Measurements from ENCODE around the gene CCDC142. TPM values are rescaled to one million over a fixed set of nuclear protein-coding genes. Genes with fewer than 3 reads are reported as not detected.

The CCDC142 gene
- polyA plus RNA-seq, 1 donor from 2014 or later: 21.6 TPM

DNA sequence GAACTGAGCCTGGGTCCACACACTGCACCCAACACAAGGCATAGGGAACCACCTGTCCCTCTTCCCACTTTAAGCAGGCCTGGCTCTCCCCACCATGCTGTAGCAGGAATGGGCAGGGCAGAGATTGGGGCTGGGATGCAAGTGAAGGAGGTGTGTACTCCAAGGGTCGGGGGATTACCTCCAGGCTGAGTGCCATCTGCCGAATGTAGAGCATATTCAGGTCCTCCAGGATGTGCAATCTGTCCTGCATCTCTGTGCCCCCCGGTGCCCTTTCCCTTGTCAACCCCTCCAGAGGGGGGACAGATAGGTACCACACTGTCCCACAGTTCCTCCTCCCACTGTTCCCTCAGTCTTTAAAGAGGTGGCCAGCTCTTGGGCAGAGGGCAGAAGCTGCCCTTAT is 43.4 kb downstream of the CCDC142 start:
- Histone ChIP-seq H3K27me3 (ENCODE audit: insufficient read depth, low read depth, low read length) (peaks cover 29% of the 10 kb centered on the region), H3K4me3 (ENCODE audit: low read length) (peak overlapping the region; percentile 57), H3K79me2 (replicated peaks; ENCODE audit: insufficient read depth, low read length) (no peaks in the 10 kb centered on the region), H3K27ac (ENCODE audit: low read length) (no peak overlapping the region), H3K9me2 (ENCODE audit: insufficient read depth, low read length) (no peaks in the 10 kb centered on the region), H3K36me3 (ENCODE audit: insufficient read depth, low read length) (no peaks in the 10 kb centered on the region), H4K20me1 (ENCODE audit: insufficient read depth) (no peaks in the 10 kb centered on the region), H2AFZ (ENCODE audit: low read depth, low read length) (no peak overlapping the region), H3F3A (ENCODE audit: insufficient read depth, low read length, poor library complexity, severe bottlenecking) (no peaks in the 10 kb centered on the region), H3K4me2 (ENCODE audit: low read length) (no peak overlapping the region), H3K9ac (ENCODE audit: low read length) (peak overlapping the region; percentile 45), H3K9me3 (ENCODE audit: low read length) (no peaks in the 10 kb centered on the region)
- TF ChIP-seq, protein P1, sequence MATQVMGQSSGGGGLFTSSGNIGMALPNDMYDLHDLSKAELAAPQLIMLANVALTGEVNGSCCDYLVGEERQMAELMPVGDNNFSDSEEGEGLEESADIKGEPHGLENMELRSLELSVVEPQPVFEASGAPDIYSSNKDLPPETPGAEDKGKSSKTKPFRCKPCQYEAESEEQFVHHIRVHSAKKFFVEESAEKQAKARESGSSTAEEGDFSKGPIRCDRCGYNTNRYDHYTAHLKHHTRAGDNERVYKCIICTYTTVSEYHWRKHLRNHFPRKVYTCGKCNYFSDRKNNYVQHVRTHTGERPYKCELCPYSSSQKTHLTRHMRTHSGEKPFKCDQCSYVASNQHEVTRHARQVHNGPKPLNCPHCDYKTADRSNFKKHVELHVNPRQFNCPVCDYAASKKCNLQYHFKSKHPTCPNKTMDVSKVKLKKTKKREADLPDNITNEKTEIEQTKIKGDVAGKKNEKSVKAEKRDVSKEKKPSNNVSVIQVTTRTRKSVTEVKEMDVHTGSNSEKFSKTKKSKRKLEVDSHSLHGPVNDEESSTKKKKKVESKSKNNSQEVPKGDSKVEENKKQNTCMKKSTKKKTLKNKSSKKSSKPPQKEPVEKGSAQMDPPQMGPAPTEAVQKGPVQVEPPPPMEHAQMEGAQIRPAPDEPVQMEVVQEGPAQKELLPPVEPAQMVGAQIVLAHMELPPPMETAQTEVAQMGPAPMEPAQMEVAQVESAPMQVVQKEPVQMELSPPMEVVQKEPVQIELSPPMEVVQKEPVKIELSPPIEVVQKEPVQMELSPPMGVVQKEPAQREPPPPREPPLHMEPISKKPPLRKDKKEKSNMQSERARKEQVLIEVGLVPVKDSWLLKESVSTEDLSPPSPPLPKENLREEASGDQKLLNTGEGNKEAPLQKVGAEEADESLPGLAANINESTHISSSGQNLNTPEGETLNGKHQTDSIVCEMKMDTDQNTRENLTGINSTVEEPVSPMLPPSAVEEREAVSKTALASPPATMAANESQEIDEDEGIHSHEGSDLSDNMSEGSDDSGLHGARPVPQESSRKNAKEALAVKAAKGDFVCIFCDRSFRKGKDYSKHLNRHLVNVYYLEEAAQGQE (IDR thresholded peaks at IDR 0.05; ENCODE audit: borderline replicate concordance): no peak
- TF ChIP-seq EP300 (conservative IDR thresholded peaks at IDR 0.05; ENCODE audit: poor library complexity, severe bottlenecking) (no peak), EZH2 (IDR thresholded peaks at IDR 0.05; ENCODE audit: borderline replicate concordance, insufficient read depth, low read length, poor library complexity, severe bottlenecking) (no peak), SMC3 (conservative IDR thresholded peaks at IDR 0.05; ENCODE audit: poor library complexity) (no peak), MXI1 (conservative IDR thresholded peaks at IDR 0.05; ENCODE audit: poor library complexity, severe bottlenecking) (no peak), POLR2AphosphoS5 (IDR thresholded peaks at IDR 0.05) (no peak)

DNA sequence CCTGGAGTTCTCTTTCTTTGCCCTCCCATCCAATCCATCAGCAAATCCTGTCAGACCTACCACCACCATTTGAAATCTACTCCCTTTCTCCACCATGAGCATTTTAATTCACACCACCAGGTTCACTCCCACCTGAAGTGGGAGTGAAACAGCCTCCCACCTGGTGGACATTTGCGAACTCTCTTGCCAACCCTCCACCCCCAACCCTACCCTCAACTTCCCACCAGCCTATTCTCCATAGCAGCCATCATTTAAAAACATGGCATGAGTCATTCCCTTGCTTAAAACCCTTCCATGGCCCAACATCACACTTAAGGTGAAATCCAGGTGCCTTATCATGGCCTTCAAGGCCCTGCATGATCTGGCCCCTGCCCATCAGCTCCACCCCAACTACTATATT is 44.5 kb downstream of the CCDC142 start:
- no peaks in the 10 kb centered on the region for H4K20me1 ChIP-seq (ENCODE audit: insufficient read depth)
- H3K4me3 ChIP-seq (ENCODE audit: low read length): no peak overlapping the region
- no peaks in the 10 kb centered on the region for H3K9me2 ChIP-seq (ENCODE audit: insufficient read depth, low read length)
- H3K36me3 ChIP-seq (ENCODE audit: insufficient read depth, low read length): no peaks in the 10 kb centered on the region
- no peak for TF ChIP-seq TAF1 (IDR thresholded peaks at IDR 0.05; ENCODE audit: low read depth)
- no peak for TF ChIP-seq SMC3 (conservative IDR thresholded peaks at IDR 0.05; ENCODE audit: poor library complexity)
- TF ChIP-seq MXI1 (conservative IDR thresholded peaks at IDR 0.05; ENCODE audit: poor library complexity, severe bottlenecking): no peak
- TF ChIP-seq EZH2 (IDR thresholded peaks at IDR 0.05; ENCODE audit: borderline replicate concordance, insufficient read depth, low read length, poor library complexity, severe bottlenecking): no peak
- TF ChIP-seq, protein P2, sequence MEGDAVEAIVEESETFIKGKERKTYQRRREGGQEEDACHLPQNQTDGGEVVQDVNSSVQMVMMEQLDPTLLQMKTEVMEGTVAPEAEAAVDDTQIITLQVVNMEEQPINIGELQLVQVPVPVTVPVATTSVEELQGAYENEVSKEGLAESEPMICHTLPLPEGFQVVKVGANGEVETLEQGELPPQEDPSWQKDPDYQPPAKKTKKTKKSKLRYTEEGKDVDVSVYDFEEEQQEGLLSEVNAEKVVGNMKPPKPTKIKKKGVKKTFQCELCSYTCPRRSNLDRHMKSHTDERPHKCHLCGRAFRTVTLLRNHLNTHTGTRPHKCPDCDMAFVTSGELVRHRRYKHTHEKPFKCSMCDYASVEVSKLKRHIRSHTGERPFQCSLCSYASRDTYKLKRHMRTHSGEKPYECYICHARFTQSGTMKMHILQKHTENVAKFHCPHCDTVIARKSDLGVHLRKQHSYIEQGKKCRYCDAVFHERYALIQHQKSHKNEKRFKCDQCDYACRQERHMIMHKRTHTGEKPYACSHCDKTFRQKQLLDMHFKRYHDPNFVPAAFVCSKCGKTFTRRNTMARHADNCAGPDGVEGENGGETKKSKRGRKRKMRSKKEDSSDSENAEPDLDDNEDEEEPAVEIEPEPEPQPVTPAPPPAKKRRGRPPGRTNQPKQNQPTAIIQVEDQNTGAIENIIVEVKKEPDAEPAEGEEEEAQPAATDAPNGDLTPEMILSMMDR (IDR thresholded peaks at IDR 0.05; ENCODE audit: poor library complexity, severe bottlenecking): no peak
- TF ChIP-seq POLR2AphosphoS5 (IDR thresholded peaks at IDR 0.05): no peak
- TF ChIP-seq RAD21 (conservative IDR thresholded peaks at IDR 0.05): no peak
- TF ChIP-seq EP300 (conservative IDR thresholded peaks at IDR 0.05; ENCODE audit: poor library complexity, severe bottlenecking): no peak
- TF ChIP-seq, protein P1 (IDR thresholded peaks at IDR 0.05; ENCODE audit: borderline replicate concordance): no peak
- H3K4me2 ChIP-seq (ENCODE audit: low read length): no peak overlapping the region
- H2AFZ ChIP-seq (ENCODE audit: low read depth, low read length): no peak overlapping the region
- H3K9me3 ChIP-seq (ENCODE audit: low read length): no peaks in the 10 kb centered on the region
- H3K9ac ChIP-seq (ENCODE audit: low read length): no peak overlapping the region
- peaks cover 29% of the 10 kb centered on the region for H3K27me3 ChIP-seq (ENCODE audit: insufficient read depth, low read depth, low read length)
- no peaks in the 10 kb centered on the region for H3K79me2 ChIP-seq (replicated peaks; ENCODE audit: insufficient read depth, low read length)
- H3K27ac ChIP-seq (ENCODE audit: low read length): no peak overlapping the region
- no peaks in the 10 kb centered on the region for H3F3A ChIP-seq (ENCODE audit: insufficient read depth, low read length, poor library complexity, severe bottlenecking)
